MM.1S (cell line): ENCODE measurements around the gene PAGR1.

Source experiments
- CTCF ChIP-seq: fragments of 300-600 bp; sonication (generic); IDR thresholded peaks from 2 replicates; pipeline ENCODE4 v1.5.1; 2016; ENCODE audit warnings: antibody characterized with exemption, low read length, mixed read lengths
- EZH2phosphoT487 ChIP-seq: fragments of 300-600 bp; sonication (generic); IDR thresholded peaks from 2 replicates; pipeline ENCODE4 v1.6.1; 2018; ENCODE audit warnings: antibody characterized with exemption, low read length

GRCh38 chr16:29811896-29812665, 3.9 kb upstream of the PAGR1 start, which contains the start of gene PRRT2:
- no peak for TF ChIP-seq EZH2phosphoT487
- TF ChIP-seq CTCF: no peak
